OCI-LY7 (cell line): Measurements from ENCODE around the gene PSMB5. TPM values are rescaled to one million over a fixed set of nuclear protein-coding genes. Genes with fewer than 3 reads are reported as not detected.

Source experiments
- BruUV-seq: library from RNA; stranded (reverse); fragments of 400-500 nt; replicated peaks from 2 replicates; lab custom pipeline; 2021; lab: Mats Ljungman, UMichigan
- CTCF ChIA-PET: fragments of 300-600 bp; sonication (Branson Sonifier 250); formaldehyde crosslinking; loops from one replicate; lab custom pipeline; 2022; ENCODE audit warnings: antibody characterized with exemption; ENCODE audit not compliant: unreplicated experiment; lab: Charles Lee
- POLR2A ChIA-PET: fragments of 300-600 bp; sonication (Branson Sonifier 250); formaldehyde crosslinking; loops from one replicate; lab custom pipeline; 2022; ENCODE audit warnings: antibody characterized with exemption; lab: Charles Lee
- DNase-seq: peaks from one replicate; pipeline ENCODE4 v3.0.0-alpha.2; 2015; ENCODE audit warnings: low spot score
- H2AFZ ChIP-seq: fragments of 200-600 bp; sonication (generic), shearing (Covaris generic); 2 replicates; pipeline ENCODE4 v1.6.1; 2014; ENCODE audit warnings: mild to moderate bottlenecking, antibody characterized with exemption, low read length, moderate library complexity
- H3K27ac ChIP-seq: fragments of 200-600 bp; sonication (generic); 2 replicates; pipeline ENCODE4 v1.5.1; 2014; ENCODE audit warnings: mixed run types, low read depth, mild to moderate bottlenecking, moderate library complexity, low read length, inconsistent platforms; ENCODE audit not compliant: poor library complexity, severe bottlenecking
- H3K36me3 ChIP-seq: fragments of 200-600 bp; sonication (generic); 2 replicates; pipeline ENCODE4 v1.6.1; 2014; ENCODE audit warnings: mild to moderate bottlenecking, antibody characterized with exemption, low read length, moderate library complexity, mixed read lengths; ENCODE audit not compliant: insufficient read depth
- H3K4me1 ChIP-seq: fragments of 200-600 bp; sonication (generic); 2 replicates; pipeline ENCODE4 v1.5.1; 2014; ENCODE audit warnings: mild to moderate bottlenecking, low read length; ENCODE audit not compliant: insufficient read depth, poor library complexity, severe bottlenecking
- H3K4me2 ChIP-seq: fragments of 200-600 bp; sonication (generic); 2 replicates; pipeline ENCODE4 v1.6.1; 2014; ENCODE audit warnings: mild to moderate bottlenecking, low read length
- H3K4me3 ChIP-seq: fragments of 200-600 bp; sonication (generic); 2 replicates; pipeline ENCODE4 v1.5.1; 2014; ENCODE audit warnings: mild to moderate bottlenecking, low read depth, low read length; ENCODE audit not compliant: poor library complexity, severe bottlenecking
- H3K79me2 ChIP-seq: fragments of 200-600 bp; sonication (generic); 2 replicates; pipeline ENCODE4 v1.6.1; 2016; ENCODE audit warnings: low read depth, mild to moderate bottlenecking, low read length, moderate library complexity, mixed read lengths; ENCODE audit not compliant: insufficient read depth
- H3K9me2 ChIP-seq: fragments of 200-600 bp; sonication (generic); 2 replicates; pipeline ENCODE4 v1.6.1; 2016; ENCODE audit warnings: mild to moderate bottlenecking, low read length, mixed read lengths; ENCODE audit not compliant: insufficient read depth
- H3K9me3 ChIP-seq: fragments of 200-600 bp; sonication (generic); 2 replicates; pipeline ENCODE4 v1.6.1; 2014; ENCODE audit warnings: mild to moderate bottlenecking, mixed run types, low read length, mixed read lengths
- H4K20me1 ChIP-seq: fragments of 200-600 bp; sonication (generic); 2 replicates; pipeline ENCODE4 v1.6.1; 2014; ENCODE audit warnings: mild to moderate bottlenecking, antibody characterized with exemption, low read length, moderate library complexity, mixed read lengths; ENCODE audit not compliant: insufficient read depth
- CTCF ChIP-seq: fragments of 200-600 bp; sonication (generic); conservative IDR thresholded peaks from 2 replicates; pipeline ENCODE4 v1.5.1; 2014; ENCODE audit warnings: mild to moderate bottlenecking, antibody characterized with exemption, low read length, moderate library complexity, mixed read lengths
- EZH2phosphoT487 ChIP-seq: fragments of 200-600 bp; sonication (generic); IDR thresholded peaks from 2 replicates; pipeline ENCODE4 v1.6.1; 2018; ENCODE audit warnings: low read depth, borderline replicate concordance, mild to moderate bottlenecking, mixed run types, antibody characterized with exemption, low read length, moderate library complexity, mixed read lengths
- intact Hi-C: fragments of 100-400 bp; cut with micrococcal nuclease; formaldehyde crosslinking; loops from one replicate; pipeline ENCODE4 v1.10.0; 2022; ENCODE audit not compliant: unreplicated experiment
- total RNA-seq, 2 experiments: library from RNA; depleted of rRNA in 1 of 2; stranded (reverse); fragments of >200 nt in 1 of 2; shearing (Covaris generic) in 1 of 2; gene quantifications; 2 replicates each; pipeline ENCODE4 v1.2.3, GENCODE V29; 2014 to 2022

The PSMB5 gene
- total RNA-seq, 2 experiments from 2014 or later = 111 to 122 TPM

GRCh38 chr14:22984959-22985658 lies 49.6 kb downstream of the PSMB5 start:
- CTCF ChIA-PET = interaction anchor here (1.5 to 2.1 kb wide), 4 partner anchors 10 to 77 kb away, joined by 4 to 8 read pairs (median 7); no protein-coding TSS in a partner anchor
- H3K9me2 ChIP-seq = no peaks in the 10 kb centered on the region
- peaks cover 13% of the 10 kb centered on the region; the same call in 1 of the 2 replicates for H3K36me3 ChIP-seq
- H3K4me3 ChIP-seq = no peak overlapping the region
- no peak for DNase-seq
- POLR2A ChIA-PET = interaction anchor here (0.9 kb wide), 1 partner anchor 14 kb away, joined by 3 read pairs; no protein-coding TSS in a partner anchor
- no peak overlapping the region for H3K4me2 ChIP-seq
- no TSS peak for BruUV-seq
- no peaks in the 10 kb centered on the region for H3K4me1 ChIP-seq
- no peaks in the 10 kb centered on the region for H4K20me1 ChIP-seq
- H2AFZ ChIP-seq = no peak overlapping the region
- intact Hi-C loops = loop anchor here (5.0 kb wide), 1 partner anchor 202 kb away; no protein-coding TSS in a partner anchor
- TF ChIP-seq EZH2phosphoT487 (no peak), CTCF (no peak)
- H3K9me3 ChIP-seq = no peaks in the 10 kb centered on the region
- no peak overlapping the region for H3K27ac ChIP-seq
- no peaks in the 10 kb centered on the region for H3K79me2 ChIP-seq

DNA sequence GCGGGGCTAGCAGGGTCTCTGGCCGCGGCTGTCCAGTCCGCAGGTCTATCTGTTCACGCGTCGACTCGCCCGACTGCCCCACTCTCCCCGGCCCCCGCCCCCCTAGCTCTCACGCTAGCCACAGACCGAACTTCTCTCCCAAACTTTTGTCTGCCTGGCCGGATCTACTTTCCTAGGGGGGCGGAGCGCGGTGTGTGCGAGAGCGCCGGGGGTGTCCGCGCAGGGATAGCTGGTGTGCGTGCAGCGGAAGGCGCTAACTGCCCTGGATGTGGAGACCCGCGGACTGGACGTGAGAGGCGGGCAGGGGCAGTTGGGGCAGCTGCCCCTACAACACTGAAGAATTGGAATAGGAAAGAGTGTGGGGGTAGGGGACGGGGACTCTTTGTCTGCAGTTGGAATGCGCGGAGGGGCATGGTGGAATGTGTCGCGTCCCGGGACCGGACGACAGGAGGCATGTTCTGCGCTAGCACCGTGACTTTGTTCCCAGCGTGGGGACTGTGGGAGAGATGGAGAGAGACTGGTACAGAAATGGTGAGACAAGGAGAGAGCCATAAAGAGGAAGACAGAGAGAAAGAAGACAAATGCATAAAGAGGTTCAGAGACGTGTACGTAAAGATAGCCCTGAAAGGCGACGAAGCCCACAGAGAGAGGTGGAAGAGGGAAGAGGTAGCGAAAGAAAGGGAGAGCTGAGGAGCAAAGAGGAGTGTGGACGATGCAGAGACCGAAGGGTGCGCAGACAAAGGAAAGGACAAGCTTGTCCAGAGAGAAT lies 52.0 kb downstream of the PSMB5 start, which contains the start of gene AJUBA:
TSS of gene AJUBA (minus strand) at position 75 of the 769 bp plus-strand sequence. CDS start 285 bp downstream, outside the sequence.
- H3K27ac ChIP-seq = no peak within 1 kb of the TSS
- no peaks in the 10 kb centered on the region for H3K4me1 ChIP-seq
- no peak for DNase-seq
- H3K36me3 ChIP-seq = peaks cover 13% of the 10 kb centered on the region; the same call in 1 of the 2 replicates
- intact Hi-C loops = no loop called here
- H3K9me3 ChIP-seq = no peaks in the 10 kb centered on the region
- no peak within 1 kb of the TSS for H3K4me2 ChIP-seq
- BruUV-seq = no TSS peak
- H3K4me3 ChIP-seq = no peak within 1 kb of the TSS
- H3K9me2 ChIP-seq = no peaks in the 10 kb centered on the region
- H3K79me2 ChIP-seq = no peaks in the 10 kb centered on the region
- POLR2A ChIA-PET = no interaction called here
- H2AFZ ChIP-seq = no peak within 1 kb of the TSS
- H4K20me1 ChIP-seq = no peaks in the 10 kb centered on the region
- CTCF ChIA-PET = interaction anchor here (1.0 kb wide), 1 partner anchor 53 kb away, joined by 5 read pairs; no protein-coding TSS in a partner anchor
- TF ChIP-seq CTCF (no peak), EZH2phosphoT487 (no peak)
